ENCODE results near the gene NDUFB6. TPM values are rescaled to one million over a fixed set of nuclear protein-coding genes. Genes with fewer than 3 reads are reported as not detected.
A peak's percentile ranks its signal among the peaks of the same experiment; 100 is the strongest.

The NDUFB6 gene
- total and polyA plus RNA-seq, 4 donors, result 22.3 to 118 (median 32.5) TPM

DNA sequence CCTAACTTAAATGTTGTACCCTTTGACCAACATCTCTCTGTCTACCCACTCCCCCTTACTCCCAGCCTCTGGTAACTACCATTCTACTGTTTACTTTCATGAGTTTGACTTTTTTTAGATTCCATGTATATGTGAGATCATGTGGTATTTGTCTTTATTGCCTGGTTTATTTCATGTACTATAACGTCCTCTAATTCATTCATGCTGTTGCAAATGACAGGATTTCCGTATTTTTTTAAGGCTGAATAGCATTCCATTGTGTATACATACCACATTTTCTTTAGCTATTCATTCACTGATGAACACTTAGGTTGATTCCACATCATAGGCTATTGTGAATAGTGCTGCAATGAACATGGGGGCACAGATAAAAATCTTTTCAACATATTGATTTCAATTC lies 11.8 kb upstream of the NDUFB6 start:
- H3K4me3 ChIP-seq (ENCODE audit: low read depth in 1 of 3, low read length in 3 of 3), result no peak overlapping the region
- WGBS, result 41% methylated on average over 2 of the region's 2 CpGs
- peaks cover 0 to 7% (median 2%) of the 10 kb centered on the region in 4 donors for H3K4me1 ChIP-seq (ENCODE audit: control insufficient read depth in 4 of 4, insufficient read depth in 4 of 4, low read length in 3 of 4)

DNA sequence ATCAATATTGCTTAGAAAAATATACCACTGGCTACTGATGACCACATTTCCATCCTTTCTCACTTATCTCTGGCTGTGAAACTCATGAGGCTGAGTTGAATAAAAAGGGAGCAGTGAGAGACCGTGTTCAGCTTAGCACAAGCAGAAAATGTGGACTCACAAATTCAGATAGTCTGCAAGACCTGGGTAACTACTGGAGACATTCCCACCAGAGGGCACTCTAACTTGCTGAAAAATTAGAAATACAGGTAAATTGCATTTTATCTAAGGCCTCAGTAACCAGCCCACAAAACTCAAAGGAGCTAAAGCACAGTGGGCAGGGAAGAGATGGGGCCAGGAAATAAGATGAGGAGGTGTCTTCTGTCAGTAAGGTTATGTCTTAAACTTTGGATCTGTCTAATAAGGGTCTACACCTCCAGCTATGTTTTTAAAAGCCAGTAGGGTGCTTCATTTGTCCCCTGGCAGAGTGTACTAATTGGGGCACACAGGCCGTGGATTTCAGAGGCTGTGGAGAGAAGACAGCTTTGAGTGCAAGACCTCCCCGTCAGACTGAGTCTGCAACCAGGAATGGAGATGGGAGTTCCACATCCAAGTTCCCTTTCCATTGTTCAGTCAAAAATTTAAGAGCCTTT lies 8.7 kb upstream of the NDUFB6 start:
- H3K4me3 ChIP-seq (ENCODE audit: low read depth in 1 of 3, low read length in 3 of 3), result no peak overlapping the region
- DNase-seq (ENCODE audit: low spot score), result no peak

More for the DNA sequence above, 11.8 kb upstream of the NDUFB6 start:
- Histone ChIP-seq H3K36me3 (ENCODE audit: control insufficient read depth in 4 of 4, insufficient read depth in 3 of 4, low read depth in 1 of 4, low read length in 3 of 4) (no peaks in the 10 kb centered on the region), H3K27me3 (ENCODE audit: control insufficient read depth in 4 of 4, insufficient read depth in 4 of 4, low read length in 3 of 4) (no peaks in the 10 kb centered on the region), H3K27ac (ENCODE audit: low read depth in 1 of 2, low read length in 2 of 2) (no peak overlapping the region), H3K9me3 (ENCODE audit: control insufficient read depth in 4 of 4, low read length in 3 of 4) (no peaks in the 10 kb centered on the region), H3K9ac (ENCODE audit: low read depth in 1 of 2, low read length in 2 of 2) (no peak overlapping the region)
- TF ChIP-seq HNF4G (IDR thresholded peaks at IDR 0.05) (no peak), RXRA (IDR thresholded peaks at IDR 0.05) (no peak), SP1 (IDR thresholded peaks at IDR 0.05) (no peak), NR2F2 (IDR thresholded peaks at IDR 0.05) (no peak), FOXA1 (IDR thresholded peaks at IDR 0.05) (no peak), FOXA2 (IDR thresholded peaks at IDR 0.05) (no peak), RAD21 (IDR thresholded peaks at IDR 0.05) (no peak), HNF4A (conservative IDR thresholded peaks at IDR 0.05) (no peak), YY1 (IDR thresholded peaks at IDR 0.05) (no peak), JUND (IDR thresholded peaks at IDR 0.05) (no peak), TAF1 (conservative IDR thresholded peaks at IDR 0.05) (no peak)
- TF ChIP-seq, protein P1, sequence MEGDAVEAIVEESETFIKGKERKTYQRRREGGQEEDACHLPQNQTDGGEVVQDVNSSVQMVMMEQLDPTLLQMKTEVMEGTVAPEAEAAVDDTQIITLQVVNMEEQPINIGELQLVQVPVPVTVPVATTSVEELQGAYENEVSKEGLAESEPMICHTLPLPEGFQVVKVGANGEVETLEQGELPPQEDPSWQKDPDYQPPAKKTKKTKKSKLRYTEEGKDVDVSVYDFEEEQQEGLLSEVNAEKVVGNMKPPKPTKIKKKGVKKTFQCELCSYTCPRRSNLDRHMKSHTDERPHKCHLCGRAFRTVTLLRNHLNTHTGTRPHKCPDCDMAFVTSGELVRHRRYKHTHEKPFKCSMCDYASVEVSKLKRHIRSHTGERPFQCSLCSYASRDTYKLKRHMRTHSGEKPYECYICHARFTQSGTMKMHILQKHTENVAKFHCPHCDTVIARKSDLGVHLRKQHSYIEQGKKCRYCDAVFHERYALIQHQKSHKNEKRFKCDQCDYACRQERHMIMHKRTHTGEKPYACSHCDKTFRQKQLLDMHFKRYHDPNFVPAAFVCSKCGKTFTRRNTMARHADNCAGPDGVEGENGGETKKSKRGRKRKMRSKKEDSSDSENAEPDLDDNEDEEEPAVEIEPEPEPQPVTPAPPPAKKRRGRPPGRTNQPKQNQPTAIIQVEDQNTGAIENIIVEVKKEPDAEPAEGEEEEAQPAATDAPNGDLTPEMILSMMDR (IDR thresholded peaks at IDR 0.05; ENCODE audit: low read depth, low read length, missing input control), result no peak
- TF ChIP-seq, protein P2, sequence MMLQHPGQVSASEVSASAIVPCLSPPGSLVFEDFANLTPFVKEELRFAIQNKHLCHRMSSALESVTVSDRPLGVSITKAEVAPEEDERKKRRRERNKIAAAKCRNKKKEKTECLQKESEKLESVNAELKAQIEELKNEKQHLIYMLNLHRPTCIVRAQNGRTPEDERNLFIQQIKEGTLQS (IDR thresholded peaks at IDR 0.05), result no peak
- TF ChIP-seq, protein P3, sequence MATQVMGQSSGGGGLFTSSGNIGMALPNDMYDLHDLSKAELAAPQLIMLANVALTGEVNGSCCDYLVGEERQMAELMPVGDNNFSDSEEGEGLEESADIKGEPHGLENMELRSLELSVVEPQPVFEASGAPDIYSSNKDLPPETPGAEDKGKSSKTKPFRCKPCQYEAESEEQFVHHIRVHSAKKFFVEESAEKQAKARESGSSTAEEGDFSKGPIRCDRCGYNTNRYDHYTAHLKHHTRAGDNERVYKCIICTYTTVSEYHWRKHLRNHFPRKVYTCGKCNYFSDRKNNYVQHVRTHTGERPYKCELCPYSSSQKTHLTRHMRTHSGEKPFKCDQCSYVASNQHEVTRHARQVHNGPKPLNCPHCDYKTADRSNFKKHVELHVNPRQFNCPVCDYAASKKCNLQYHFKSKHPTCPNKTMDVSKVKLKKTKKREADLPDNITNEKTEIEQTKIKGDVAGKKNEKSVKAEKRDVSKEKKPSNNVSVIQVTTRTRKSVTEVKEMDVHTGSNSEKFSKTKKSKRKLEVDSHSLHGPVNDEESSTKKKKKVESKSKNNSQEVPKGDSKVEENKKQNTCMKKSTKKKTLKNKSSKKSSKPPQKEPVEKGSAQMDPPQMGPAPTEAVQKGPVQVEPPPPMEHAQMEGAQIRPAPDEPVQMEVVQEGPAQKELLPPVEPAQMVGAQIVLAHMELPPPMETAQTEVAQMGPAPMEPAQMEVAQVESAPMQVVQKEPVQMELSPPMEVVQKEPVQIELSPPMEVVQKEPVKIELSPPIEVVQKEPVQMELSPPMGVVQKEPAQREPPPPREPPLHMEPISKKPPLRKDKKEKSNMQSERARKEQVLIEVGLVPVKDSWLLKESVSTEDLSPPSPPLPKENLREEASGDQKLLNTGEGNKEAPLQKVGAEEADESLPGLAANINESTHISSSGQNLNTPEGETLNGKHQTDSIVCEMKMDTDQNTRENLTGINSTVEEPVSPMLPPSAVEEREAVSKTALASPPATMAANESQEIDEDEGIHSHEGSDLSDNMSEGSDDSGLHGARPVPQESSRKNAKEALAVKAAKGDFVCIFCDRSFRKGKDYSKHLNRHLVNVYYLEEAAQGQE (IDR thresholded peaks at IDR 0.05), result no peak
- DNase-seq (ENCODE audit: low spot score), result no peak

More for the DNA sequence above, 8.7 kb upstream of the NDUFB6 start:
- Histone ChIP-seq H3K9ac (ENCODE audit: low read depth in 1 of 2, low read length in 2 of 2) (no peak overlapping the region), H3K4me1 (ENCODE audit: control insufficient read depth in 4 of 4, insufficient read depth in 4 of 4, low read length in 3 of 4) (peaks cover 0 to 8% (median 3%) of the 10 kb centered on the region in 4 donors), H3K27ac (ENCODE audit: low read depth in 1 of 2, low read length in 2 of 2) (no peak overlapping the region), H3K36me3 (ENCODE audit: control insufficient read depth in 4 of 4, insufficient read depth in 3 of 4, low read depth in 1 of 4, low read length in 3 of 4) (no peaks in the 10 kb centered on the region), H3K9me3 (ENCODE audit: control insufficient read depth in 4 of 4, low read length in 3 of 4) (no peaks in the 10 kb centered on the region), H3K27me3 (ENCODE audit: control insufficient read depth in 4 of 4, insufficient read depth in 4 of 4, low read length in 3 of 4) (no peaks in the 10 kb centered on the region)
- TF ChIP-seq RAD21 (IDR thresholded peaks at IDR 0.05) (peak; percentile 75 to 85), JUND (IDR thresholded peaks at IDR 0.05) (no peak), SP1 (IDR thresholded peaks at IDR 0.05) (no peak), RXRA (IDR thresholded peaks at IDR 0.05) (no peak), FOXA1 (IDR thresholded peaks at IDR 0.05) (no peak), GABPA (IDR thresholded peaks at IDR 0.05 in 1 of 2, conservative IDR thresholded peaks at IDR 0.05 in 1 of 2) (no peak), HNF4A (conservative IDR thresholded peaks at IDR 0.05) (no peak), HNF4G (IDR thresholded peaks at IDR 0.05) (no peak)
- TF ChIP-seq, protein P4, sequence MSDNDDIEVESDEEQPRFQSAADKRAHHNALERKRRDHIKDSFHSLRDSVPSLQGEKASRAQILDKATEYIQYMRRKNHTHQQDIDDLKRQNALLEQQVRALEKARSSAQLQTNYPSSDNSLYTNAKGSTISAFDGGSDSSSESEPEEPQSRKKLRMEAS (IDR thresholded peaks at IDR 0.05), result no peak
- TF ChIP-seq, protein P1 (IDR thresholded peaks at IDR 0.05; ENCODE audit: low read depth, low read length, missing input control), result peak; percentile 52
- TF ChIP-seq, protein P2 (IDR thresholded peaks at IDR 0.05), result no peak
- TF ChIP-seq, protein P5, sequence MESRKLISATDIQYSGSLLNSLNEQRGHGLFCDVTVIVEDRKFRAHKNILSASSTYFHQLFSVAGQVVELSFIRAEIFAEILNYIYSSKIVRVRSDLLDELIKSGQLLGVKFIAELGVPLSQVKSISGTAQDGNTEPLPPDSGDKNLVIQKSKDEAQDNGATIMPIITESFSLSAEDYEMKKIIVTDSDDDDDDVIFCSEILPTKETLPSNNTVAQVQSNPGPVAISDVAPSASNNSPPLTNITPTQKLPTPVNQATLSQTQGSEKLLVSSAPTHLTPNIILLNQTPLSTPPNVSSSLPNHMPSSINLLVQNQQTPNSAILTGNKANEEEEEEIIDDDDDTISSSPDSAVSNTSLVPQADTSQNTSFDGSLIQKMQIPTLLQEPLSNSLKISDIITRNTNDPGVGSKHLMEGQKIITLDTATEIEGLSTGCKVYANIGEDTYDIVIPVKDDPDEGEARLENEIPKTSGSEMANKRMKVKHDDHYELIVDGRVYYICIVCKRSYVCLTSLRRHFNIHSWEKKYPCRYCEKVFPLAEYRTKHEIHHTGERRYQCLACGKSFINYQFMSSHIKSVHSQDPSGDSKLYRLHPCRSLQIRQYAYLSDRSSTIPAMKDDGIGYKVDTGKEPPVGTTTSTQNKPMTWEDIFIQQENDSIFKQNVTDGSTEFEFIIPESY (IDR thresholded peaks at IDR 0.05), result no peak
- WGBS, result 38% methylated on average over 3 of the region's 3 CpGs
